GM18909 (cell line): Measurements from ENCODE around the gene ANAPC5.

Source experiments
- ATAC-seq: cut with Tn5 transposase; IDR thresholded peaks from one replicate; pipeline ENCODE4 v1.9.1; 2021; ENCODE audit warnings: mild to moderate bottlenecking; ENCODE audit not compliant: unreplicated experiment, poor library complexity

The ANAPC5 gene

GRCh38 chr12:121263206-121263935, 88.8 kb downstream of the ANAPC5 start:
- ATAC-seq, result no peak

GRCh38 chr12:121261398-121261797, 90.8 kb downstream of the ANAPC5 start:
- ATAC-seq, result no peak

GRCh38 chr12:121260091-121260490, 92.1 kb downstream of the ANAPC5 start:
- no peak for ATAC-seq

- no peak for ATAC-seq
Observed at GRCh38 chr12:121259074-121259473, 93.1 kb downstream of the ANAPC5 start.
